Uterus (tissue), 2 donors: ENCODE results near the gene LMTK2.

Experiments
- POLR2A ChIP-seq, 2 donors: fragments of 450-650 bp; IDR thresholded peaks; one replicate each; pipeline ENCODE4 v1.6.1; 2016; ENCODE audit warnings: antibody characterized with exemption in 2 of 2, mild to moderate bottlenecking in 1 of 2, moderate library complexity in 1 of 2
- TF ChIP-seq, protein P1 (sequence below), 4 experiments: fragments of 200-600 bp in 2 of 4; fragments of 450-650 bp in 2 of 4; sonication (generic) in 2 of 4; IDR thresholded peaks; one replicate each; pipeline ENCODE4 v1.5.1; 2016 to 2019; ENCODE audit warnings: antibody characterized with exemption in 4 of 4, mild to moderate bottlenecking in 2 of 4, moderate library complexity in 1 of 4

DNA sequence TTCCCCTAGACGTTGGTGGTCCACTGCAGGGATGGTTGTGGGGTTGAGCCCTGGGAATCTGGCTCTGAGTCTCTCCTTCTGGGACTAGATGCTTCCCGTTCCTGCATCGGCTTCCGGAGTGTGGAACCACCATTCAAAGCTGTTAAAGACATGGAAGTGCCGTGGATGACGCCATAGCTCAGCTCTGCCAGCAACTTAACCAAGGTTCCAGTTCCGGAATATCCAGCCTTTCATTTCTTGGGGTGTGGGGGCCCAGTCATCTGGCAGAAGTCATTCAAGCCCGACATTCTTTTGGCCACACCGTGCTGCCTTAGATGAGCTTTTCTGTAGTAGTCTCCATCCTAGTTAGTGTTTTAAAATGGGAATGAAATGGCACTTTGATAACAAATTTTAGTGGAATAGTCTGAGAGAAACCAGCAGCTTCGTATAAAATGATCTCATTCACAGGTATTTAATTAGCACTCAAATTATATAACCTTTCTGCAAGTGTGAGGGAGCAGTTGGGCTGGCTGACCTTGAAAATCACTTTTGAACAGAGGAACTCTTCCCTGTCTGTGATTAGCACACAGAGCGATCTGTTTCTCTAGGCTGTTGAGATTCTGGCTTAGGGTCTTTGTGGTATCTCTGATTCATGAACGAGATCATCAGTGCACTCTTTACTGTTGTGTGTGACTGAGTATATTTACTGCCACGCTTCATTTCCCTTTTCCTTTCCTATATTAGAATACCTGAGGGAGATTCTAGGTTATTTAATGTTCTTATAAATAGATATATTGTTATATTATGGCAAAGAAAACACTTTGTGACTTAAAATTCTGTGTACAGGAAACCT is 19.9 kb downstream of the LMTK2 start:
- no peak for TF ChIP-seq POLR2A (IDR thresholded peaks at IDR 0.05)
- TF ChIP-seq, protein P1, sequence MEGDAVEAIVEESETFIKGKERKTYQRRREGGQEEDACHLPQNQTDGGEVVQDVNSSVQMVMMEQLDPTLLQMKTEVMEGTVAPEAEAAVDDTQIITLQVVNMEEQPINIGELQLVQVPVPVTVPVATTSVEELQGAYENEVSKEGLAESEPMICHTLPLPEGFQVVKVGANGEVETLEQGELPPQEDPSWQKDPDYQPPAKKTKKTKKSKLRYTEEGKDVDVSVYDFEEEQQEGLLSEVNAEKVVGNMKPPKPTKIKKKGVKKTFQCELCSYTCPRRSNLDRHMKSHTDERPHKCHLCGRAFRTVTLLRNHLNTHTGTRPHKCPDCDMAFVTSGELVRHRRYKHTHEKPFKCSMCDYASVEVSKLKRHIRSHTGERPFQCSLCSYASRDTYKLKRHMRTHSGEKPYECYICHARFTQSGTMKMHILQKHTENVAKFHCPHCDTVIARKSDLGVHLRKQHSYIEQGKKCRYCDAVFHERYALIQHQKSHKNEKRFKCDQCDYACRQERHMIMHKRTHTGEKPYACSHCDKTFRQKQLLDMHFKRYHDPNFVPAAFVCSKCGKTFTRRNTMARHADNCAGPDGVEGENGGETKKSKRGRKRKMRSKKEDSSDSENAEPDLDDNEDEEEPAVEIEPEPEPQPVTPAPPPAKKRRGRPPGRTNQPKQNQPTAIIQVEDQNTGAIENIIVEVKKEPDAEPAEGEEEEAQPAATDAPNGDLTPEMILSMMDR (IDR thresholded peaks at IDR 0.05): no peak
